Endodermal cell (in vitro differentiated cells): ENCODE results near the gene TMTC2. TPM values are rescaled to one million over a fixed set of nuclear protein-coding genes. Genes with fewer than 3 reads are reported as not detected.
"Not testable (repeated sequence)": the region's sequence is repeated elsewhere in the genome, so short reads cannot be mapped to it uniquely, and the experiment has no call there.

Source experiments
- DNase-seq: peaks from one replicate; pipeline ENCODE4 v3.0.0-alpha.2; 2017
- H3K27ac ChIP-seq: 2 replicates; pipeline ENCODE4 v1.5.1; 2013; ENCODE audit warnings: mild to moderate bottlenecking, low read depth, low read length, moderate library complexity
- H3K27me3 ChIP-seq: 2 replicates; pipeline ENCODE4 v1.6.1; 2013; ENCODE audit warnings: mild to moderate bottlenecking, low read length, moderate library complexity; ENCODE audit not compliant: insufficient read depth, control insufficient read depth, poor library complexity, severe bottlenecking
- H3K36me3 ChIP-seq: 2 replicates; pipeline ENCODE4 v1.7.0; 2013; ENCODE audit warnings: mild to moderate bottlenecking, low read length, moderate library complexity; ENCODE audit not compliant: control insufficient read depth, insufficient read depth
- H3K4me1 ChIP-seq: one replicate; pipeline ENCODE4 v1.7.0; 2013; ENCODE audit warnings: low read length; ENCODE audit not compliant: control insufficient read depth, insufficient read depth
- H3K4me3 ChIP-seq: 2 replicates; pipeline ENCODE4 v1.5.1; 2013; ENCODE audit warnings: mild to moderate bottlenecking, low read length, moderate library complexity
- H3K9ac ChIP-seq: 2 replicates; pipeline ENCODE4 v1.6.1; 2013; ENCODE audit warnings: mild to moderate bottlenecking, low read length, moderate library complexity; ENCODE audit not compliant: poor library complexity, severe bottlenecking; ENCODE audit errors: extremely low read depth
- H3K9me3 ChIP-seq: 2 replicates; pipeline ENCODE4 v1.6.1; 2013; ENCODE audit warnings: mild to moderate bottlenecking, low read length, moderate library complexity; ENCODE audit not compliant: control insufficient read depth
- H3K27ac Mint-ChIP-seq: 2 replicates; pipeline ENCODE4 v1.8.0; 2020; ENCODE audit warnings: mixed read lengths
- H3K27me3 Mint-ChIP-seq: 2 replicates; pipeline ENCODE4 v1.8.0; 2021; ENCODE audit warnings: mild to moderate bottlenecking, mixed read lengths; ENCODE audit not compliant: insufficient read depth
- H3K36me3 Mint-ChIP-seq: 2 replicates; pipeline ENCODE4 v1.8.0; 2020; ENCODE audit warnings: low read depth, mixed read lengths
- H3K4me1 Mint-ChIP-seq: 2 replicates; pipeline ENCODE4 v1.8.0; 2020; ENCODE audit warnings: mixed read lengths
- H3K4me3 Mint-ChIP-seq: 2 replicates; pipeline ENCODE4 v1.8.0; 2020; ENCODE audit warnings: mild to moderate bottlenecking, moderate library complexity, mixed read lengths
- H3K9me3 Mint-ChIP-seq: 2 replicates; pipeline ENCODE4 v1.8.0; 2020; ENCODE audit warnings: mild to moderate bottlenecking, mixed read lengths
- WGBS, 2 experiments: methylation state at CpG; one replicate each; pipeline versions ENCODE4 v1.1.5 to v1.1.7; 2013; ENCODE audit warnings: missing lambda C conversion rate in 2 of 2, mixed read lengths in 1 of 2; ENCODE audit not compliant: insufficient coverage in 1 of 2, insufficient read length in 1 of 2; 5-methylcytosine and 5-hydroxymethylcytosine counted together
- total RNA-seq, 2 donors: library from RNA; stranded (reverse); fragmentation: NEBNext Ultra II Directional in 1 of 2; extraction: Animal tissue kit (Norgen Biotek cat#: 25700) in 1 of 2; gene quantifications; 2 replicates in 1 of 2; 3 replicates in 1 of 2; pipeline ENCODE4 v1.2.1, GENCODE V29; 2021
- TF ChIP-seq, protein P1 (sequence below): fragments of 200-600 bp; sonication (generic); conservative IDR thresholded peaks from 2 replicates; pipeline ENCODE4 v1.5.0; 2021; ENCODE audit warnings: antibody characterized with exemption, mild to moderate bottlenecking

The TMTC2 gene
- total RNA-seq, 2 donors from 2014 or later, result 7.2 to 10.8 TPM

DNA sequence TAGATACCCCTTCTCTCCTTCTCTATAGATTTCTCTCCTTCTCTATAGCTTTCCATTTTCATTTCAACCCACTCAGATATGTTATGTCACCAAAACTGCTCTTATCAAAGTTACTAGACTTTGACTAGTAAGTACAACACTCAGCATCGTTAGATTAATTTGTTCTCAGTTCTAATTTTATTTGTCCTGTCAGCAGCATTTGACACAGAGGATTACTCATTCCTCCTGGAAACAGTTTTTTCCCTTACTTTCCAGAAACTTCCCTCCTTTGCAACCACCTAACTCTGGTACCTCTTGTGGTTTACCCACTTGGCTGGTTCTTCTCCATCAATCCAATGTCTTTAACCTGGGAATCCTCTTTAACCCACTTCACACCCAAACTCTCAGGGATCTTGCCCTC lies 423.7 kb downstream of the TMTC2 start:
- TF ChIP-seq, protein P1, sequence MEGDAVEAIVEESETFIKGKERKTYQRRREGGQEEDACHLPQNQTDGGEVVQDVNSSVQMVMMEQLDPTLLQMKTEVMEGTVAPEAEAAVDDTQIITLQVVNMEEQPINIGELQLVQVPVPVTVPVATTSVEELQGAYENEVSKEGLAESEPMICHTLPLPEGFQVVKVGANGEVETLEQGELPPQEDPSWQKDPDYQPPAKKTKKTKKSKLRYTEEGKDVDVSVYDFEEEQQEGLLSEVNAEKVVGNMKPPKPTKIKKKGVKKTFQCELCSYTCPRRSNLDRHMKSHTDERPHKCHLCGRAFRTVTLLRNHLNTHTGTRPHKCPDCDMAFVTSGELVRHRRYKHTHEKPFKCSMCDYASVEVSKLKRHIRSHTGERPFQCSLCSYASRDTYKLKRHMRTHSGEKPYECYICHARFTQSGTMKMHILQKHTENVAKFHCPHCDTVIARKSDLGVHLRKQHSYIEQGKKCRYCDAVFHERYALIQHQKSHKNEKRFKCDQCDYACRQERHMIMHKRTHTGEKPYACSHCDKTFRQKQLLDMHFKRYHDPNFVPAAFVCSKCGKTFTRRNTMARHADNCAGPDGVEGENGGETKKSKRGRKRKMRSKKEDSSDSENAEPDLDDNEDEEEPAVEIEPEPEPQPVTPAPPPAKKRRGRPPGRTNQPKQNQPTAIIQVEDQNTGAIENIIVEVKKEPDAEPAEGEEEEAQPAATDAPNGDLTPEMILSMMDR, result no peak
- no peak overlapping the region for H3K27ac Mint-ChIP-seq
- H3K4me3 ChIP-seq, result no peak overlapping the region

DNA sequence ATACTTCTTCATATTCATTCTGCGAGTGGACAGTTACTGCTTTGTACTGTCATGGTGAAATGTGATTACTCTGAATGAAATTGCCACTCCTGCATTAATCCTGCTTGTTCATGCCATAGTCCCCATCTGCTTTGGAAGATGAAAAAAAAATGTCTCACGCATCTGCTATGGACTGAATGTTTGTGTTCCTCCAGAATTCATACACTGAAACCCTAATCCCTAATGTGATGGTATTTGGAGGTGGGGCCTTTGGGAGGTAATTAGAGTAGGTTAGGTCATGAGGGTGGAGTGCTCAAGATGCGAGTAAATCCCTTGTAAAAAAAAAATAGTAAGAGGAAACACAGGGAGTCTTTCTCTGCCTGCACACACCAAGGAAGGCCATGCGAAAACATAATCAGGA lies 427.2 kb downstream of the TMTC2 start:
- Histone ChIP-seq H3K27me3 (no peaks in the 10 kb centered on the region), H3K4me1 (no peaks in the 10 kb centered on the region), H3K9me3 (no peaks in the 10 kb centered on the region), H3K27ac (no peak overlapping the region), H3K9ac (no peak overlapping the region), H3K36me3 (no peaks in the 10 kb centered on the region), H3K4me3 (no peak overlapping the region)
- Mint-ChIP-seq H3K27ac (peak overlapping the region; percentile 57), H3K9me3 (no peaks in the 10 kb centered on the region), H3K36me3 (peaks cover 3% of the 10 kb centered on the region), H3K4me1 (no peaks in the 10 kb centered on the region), H3K27me3 (no peaks in the 10 kb centered on the region), H3K4me3 (no peak overlapping the region)
- TF ChIP-seq, protein P1, result no peak
- no peak for DNase-seq
- 82 to 89% methylated on average over 2 to 4 of the region's 4 CpGs for WGBS, 2 experiments

More for the DNA sequence above, 423.7 kb downstream of the TMTC2 start:
- 90 to 100% methylated on average over 1 of the region's 1 CpG for WGBS, 2 experiments
- Histone ChIP-seq H3K27me3 (no peaks in the 10 kb centered on the region), H3K9me3 (no peaks in the 10 kb centered on the region), H3K27ac (no peak overlapping the region), H3K36me3 (no peaks in the 10 kb centered on the region), H3K9ac (no peak overlapping the region), H3K4me1 (no peaks in the 10 kb centered on the region)
- DNase-seq, result no peak
- H3K9me3 Mint-ChIP-seq, result no peaks in the 10 kb centered on the region
- peaks cover 6% of the 10 kb centered on the region for H3K36me3 Mint-ChIP-seq
- no peaks in the 10 kb centered on the region for H3K27me3 Mint-ChIP-seq
- H3K4me1 Mint-ChIP-seq, result no peaks in the 10 kb centered on the region
- no peak overlapping the region for H3K4me3 Mint-ChIP-seq

DNA sequence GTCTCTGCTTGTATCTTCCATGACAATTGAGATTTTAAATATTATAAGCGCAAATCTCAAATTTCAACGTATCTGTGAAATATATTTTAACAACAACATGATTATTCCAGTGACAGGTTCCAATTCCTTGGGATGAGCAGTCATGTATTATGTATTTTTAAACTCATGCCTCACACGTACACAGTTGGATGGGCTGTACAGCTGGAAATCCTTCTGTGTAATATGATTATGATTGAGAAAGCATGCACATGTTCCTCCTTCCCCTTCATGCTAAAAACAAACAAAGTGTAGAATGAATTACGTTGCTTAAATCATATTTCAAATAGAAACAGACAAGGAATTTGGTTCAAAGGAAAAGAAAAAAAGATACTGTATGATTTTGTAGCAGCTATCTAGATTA lies 428.3 kb downstream of the TMTC2 start:
- Histone ChIP-seq H3K9ac (no peak overlapping the region), H3K4me3 (no peak overlapping the region), H3K4me1 (no peaks in the 10 kb centered on the region), H3K27ac (no peak overlapping the region), H3K9me3 (no peaks in the 10 kb centered on the region), H3K36me3 (no peaks in the 10 kb centered on the region), H3K27me3 (no peaks in the 10 kb centered on the region)
- TF ChIP-seq, protein P1, result no peak
- Mint-ChIP-seq H3K36me3 (no peaks in the 10 kb centered on the region), H3K4me3 (no peak overlapping the region), H3K9me3 (no peaks in the 10 kb centered on the region), H3K27ac (no peak overlapping the region), H3K4me1 (no peaks in the 10 kb centered on the region), H3K27me3 (no peaks in the 10 kb centered on the region)
- no peak for DNase-seq
- 95 to 100% methylated on average over 4 of the region's 4 CpGs for WGBS, 2 experiments

DNA sequence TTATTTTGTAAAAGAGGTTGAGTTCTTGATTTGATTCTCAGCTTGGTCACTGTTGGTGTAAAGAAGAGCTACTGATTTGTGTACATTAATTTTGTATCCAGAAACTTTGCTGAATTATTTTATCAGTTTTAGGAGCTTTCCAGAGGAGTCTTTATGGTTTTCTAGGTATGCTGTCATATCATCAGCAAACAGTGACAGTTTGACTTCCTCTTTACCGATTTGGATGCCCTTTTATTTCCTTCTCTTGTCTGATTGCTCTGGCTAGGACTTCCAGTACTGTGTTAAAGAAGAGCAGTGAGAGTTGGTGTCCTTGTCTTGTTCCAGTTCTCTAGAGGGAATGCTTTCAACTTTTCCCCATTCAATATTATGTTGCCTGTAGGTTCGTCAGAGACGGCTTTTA lies 431.2 kb downstream of the TMTC2 start:
- not testable (repeated sequence) for H3K4me3 ChIP-seq, H3K27me3 ChIP-seq, H3K36me3 ChIP-seq, H3K27me3 Mint-ChIP-seq, H3K27ac Mint-ChIP-seq, H3K4me3 Mint-ChIP-seq, H3K9ac ChIP-seq, H3K4me1 ChIP-seq, DNase-seq, H3K36me3 Mint-ChIP-seq, H3K27ac ChIP-seq, H3K9me3 ChIP-seq, H3K9me3 Mint-ChIP-seq, H3K4me1 Mint-ChIP-seq
- 95 to 100% methylated on average over 2 to 3 of the region's 3 CpGs for WGBS, 2 experiments
